Transverse colon (tissue), 4 donors: ENCODE measurements around the gene TLCD4.

Experiments
- POLR2AphosphoS5 ChIP-seq, 3 donors: sonication (generic); formaldehyde crosslinking; IDR thresholded peaks; one replicate each; pipeline ENCODE4 v1.6.1; 2016; ENCODE audit warnings: antibody characterized with exemption in 3 of 3
- TF ChIP-seq, protein P1 (sequence below), 5 experiments: fragments of 200-600 bp in 3 of 5; fragments of 450-650 bp in 2 of 5; sonication (generic) in 3 of 5; IDR thresholded peaks; 1 replicate in 2 of 5; 2 replicates in 3 of 5; pipeline ENCODE4 v1.5.1; 2016 to 2017; ENCODE audit warnings: antibody characterized with exemption in 5 of 5, inconsistent platforms in 3 of 5, mild to moderate bottlenecking in 2 of 5, moderate library complexity in 1 of 5

DNA sequence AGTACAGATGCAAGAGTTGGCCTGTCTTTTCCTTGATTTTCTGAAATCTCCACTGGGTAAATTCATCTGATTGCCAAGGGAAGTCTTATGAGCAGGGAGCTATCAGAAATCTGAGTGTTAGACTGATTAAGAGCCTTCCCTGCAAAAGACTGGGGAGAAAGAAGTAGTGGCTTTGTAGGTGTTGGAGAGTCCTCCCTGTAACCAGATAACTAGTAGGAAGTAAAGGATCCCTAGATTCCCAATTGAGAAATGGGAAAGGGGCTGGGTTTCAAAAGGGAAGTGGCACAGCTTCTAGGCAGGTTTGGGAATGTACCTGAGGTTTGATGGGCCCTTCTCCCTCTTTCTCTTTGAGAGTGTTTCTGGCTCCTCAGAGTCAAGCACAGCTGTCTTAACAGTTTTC lies 2.1 kb downstream of the TLCD4 start:
- TF ChIP-seq, protein P1, sequence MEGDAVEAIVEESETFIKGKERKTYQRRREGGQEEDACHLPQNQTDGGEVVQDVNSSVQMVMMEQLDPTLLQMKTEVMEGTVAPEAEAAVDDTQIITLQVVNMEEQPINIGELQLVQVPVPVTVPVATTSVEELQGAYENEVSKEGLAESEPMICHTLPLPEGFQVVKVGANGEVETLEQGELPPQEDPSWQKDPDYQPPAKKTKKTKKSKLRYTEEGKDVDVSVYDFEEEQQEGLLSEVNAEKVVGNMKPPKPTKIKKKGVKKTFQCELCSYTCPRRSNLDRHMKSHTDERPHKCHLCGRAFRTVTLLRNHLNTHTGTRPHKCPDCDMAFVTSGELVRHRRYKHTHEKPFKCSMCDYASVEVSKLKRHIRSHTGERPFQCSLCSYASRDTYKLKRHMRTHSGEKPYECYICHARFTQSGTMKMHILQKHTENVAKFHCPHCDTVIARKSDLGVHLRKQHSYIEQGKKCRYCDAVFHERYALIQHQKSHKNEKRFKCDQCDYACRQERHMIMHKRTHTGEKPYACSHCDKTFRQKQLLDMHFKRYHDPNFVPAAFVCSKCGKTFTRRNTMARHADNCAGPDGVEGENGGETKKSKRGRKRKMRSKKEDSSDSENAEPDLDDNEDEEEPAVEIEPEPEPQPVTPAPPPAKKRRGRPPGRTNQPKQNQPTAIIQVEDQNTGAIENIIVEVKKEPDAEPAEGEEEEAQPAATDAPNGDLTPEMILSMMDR (IDR thresholded peaks at IDR 0.05): no peak
- TF ChIP-seq POLR2AphosphoS5 (IDR thresholded peaks at IDR 0.05): no peak
